T-helper 2 cell treated with Interferon-gamma antibody and Interleukin-4, amounts not matched to agents 100 ng/mL and 5 ng/mL, for 36 hours (primary cell): ENCODE data around the gene FLT3LG. TPM values are rescaled to one million over a fixed set of nuclear protein-coding genes. Genes with fewer than 3 reads are reported as not detected.
"Not testable (repeated sequence)": the region's sequence is repeated elsewhere in the genome, so short reads cannot be mapped to it uniquely, and the experiment has no call there.

ENCODE experiments used
- intact Hi-C: fragments of 100-400 bp; cut with micrococcal nuclease; formaldehyde crosslinking; loops from one replicate; pipeline ENCODE4 v1.15.1; 2023
- total RNA-seq: library from RNA; stranded (reverse); gene quantifications from 2 replicates; pipeline ENCODE4 v1.2.3, GENCODE V29; 2022

Gene FLT3LG
- total RNA-seq, 1 donor from 2014 or later = 275 TPM

GRCh38 chr19:49459388-49459787 lies 14.6 kb upstream of the FLT3LG start:
- intact Hi-C loops = no loop called here

- intact Hi-C loops = not testable (repeated sequence)
These were observed 12.9 kb upstream of the FLT3LG start for GRCh38 chr19:49461130-49461529.

- intact Hi-C loops = no loop called here
These were observed 12.4 kb upstream of the FLT3LG start for GRCh38 chr19:49461656-49462055.

DNA sequence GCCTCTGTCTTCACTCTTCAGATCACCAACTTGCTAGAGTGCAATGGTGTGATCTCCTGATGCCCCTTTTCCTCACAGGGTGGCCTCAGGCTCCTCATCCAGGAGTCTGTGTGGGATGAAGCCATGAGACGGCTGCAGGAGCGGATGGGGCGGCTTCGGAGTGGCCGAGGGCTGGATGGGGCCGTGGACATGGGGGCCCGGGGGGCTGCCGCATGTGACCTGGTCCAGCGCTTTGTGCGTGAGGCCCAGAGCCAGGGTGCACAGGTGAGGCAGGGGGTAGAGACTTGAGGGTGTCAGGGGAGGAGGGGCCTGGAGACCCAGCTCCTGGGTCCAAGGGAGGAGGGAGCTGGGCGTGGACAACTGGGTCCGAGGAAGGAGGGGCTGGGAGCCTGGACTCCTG lies 11.5 kb upstream of the FLT3LG start:
- intact Hi-C loops = no loop called here

DNA sequence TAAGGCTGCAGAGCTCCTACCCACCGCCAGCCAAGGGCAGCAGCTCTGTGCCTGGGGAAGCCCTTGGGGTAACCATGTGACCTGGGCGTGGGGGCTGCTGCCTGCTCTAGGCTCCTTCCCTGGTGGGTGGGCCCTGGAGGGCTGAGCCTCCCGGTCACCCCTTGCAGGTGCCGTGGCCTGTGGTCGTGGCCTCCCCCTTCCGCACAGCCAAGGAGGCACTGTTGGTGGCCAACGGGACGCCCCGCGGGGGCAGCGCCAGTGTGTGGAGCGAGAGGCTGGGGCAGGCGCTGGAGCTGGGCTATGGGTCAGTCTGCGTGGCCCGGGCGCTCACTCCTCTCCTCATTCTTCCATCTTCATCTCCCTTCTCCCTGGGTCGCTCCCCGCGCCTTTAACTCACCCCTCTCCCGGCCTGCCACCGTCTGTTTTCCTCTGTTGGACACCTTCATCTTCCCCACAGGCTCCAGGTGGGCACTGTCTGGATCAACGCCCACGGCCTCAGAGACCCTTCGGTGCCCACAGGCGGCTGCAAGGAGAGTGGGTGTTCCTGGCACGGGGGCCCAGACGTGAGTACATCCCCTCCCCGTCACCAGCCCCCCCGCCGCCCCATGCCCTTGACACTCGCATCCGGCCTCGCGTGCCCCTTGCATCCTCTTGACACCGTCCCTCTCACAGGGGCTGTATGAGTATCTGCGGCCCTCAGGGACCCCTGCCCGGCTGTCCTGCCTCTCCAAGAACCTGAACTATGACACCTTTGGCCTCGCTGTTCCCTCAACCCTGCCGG lies 9.9 kb upstream of the FLT3LG start:
- intact Hi-C loops = no loop called here

DNA sequence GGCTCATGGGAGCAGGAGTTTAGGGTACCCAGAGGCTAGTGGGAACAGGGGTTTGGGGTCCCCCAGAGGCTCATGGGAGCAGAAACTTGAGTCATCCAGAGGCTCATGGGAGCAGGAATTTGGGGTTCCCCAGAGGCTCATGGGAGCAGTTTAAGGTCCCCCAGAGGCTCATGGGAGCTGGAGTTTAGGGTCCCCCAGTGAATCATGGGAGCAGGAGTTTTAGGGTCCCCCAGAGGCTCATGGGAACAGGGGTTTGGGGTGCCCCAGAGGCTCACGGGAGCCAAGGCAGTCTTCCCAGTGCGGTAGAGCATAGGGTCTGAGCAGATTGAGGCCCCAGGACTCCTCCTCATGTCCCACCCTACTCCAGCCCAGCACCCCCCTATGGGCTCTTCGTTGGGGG lies 8.6 kb upstream of the FLT3LG start:
- intact Hi-C loops = no loop called here

DNA sequence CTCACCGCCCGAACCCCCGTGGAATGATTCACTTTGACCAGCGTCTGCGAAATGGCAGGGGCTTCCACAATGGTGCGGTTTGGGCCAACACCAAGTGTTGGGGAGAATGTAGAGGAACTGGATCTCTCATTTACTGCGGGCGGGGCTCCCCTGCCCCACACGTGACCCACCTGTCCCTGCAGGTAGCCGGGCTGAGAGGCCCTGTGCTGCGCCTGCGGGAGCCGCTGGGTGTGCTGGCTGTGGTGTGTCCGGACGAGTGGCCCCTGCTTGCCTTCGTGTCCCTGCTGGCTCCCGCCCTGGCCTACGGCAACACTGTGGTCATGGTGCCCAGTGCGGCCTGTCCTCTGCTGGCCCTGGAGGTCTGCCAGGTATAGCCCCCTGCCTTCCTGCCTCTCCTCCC lies 5.8 kb upstream of the FLT3LG start:
- intact Hi-C loops = no loop called here

- intact Hi-C loops = loop anchor here (1.0 kb wide), 1 partner anchor 16 kb away; the partner anchor contains the start of gene ALDH16A1
These were observed 5.1 kb upstream of the FLT3LG start for GRCh38 chr19:49468746-49469447.

- intact Hi-C loops = loop anchor here (1.0 to 10.0 kb wide), 4 partner anchors 17 to 475 kb away; partner anchors contain the start of genes ALDH16A1, GYS1 and RUVBL2
These were observed 4.0 kb upstream of the FLT3LG start for GRCh38 chr19:49469828-49470614.

- intact Hi-C loops = loop anchor here (1.0 to 10.0 kb wide), 3 partner anchors 78 to 476 kb away; partner anchors contain the start of genes GYS1 and RUVBL2
These were observed 3.4 kb upstream of the FLT3LG start for GRCh38 chr19:49470615-49470978.

- intact Hi-C loops = loop anchor here (10.0 kb wide), 1 partner anchor 478 kb away; the partner anchor contains the start of genes GYS1 and RUVBL2
These were observed 1.1 kb upstream of the FLT3LG start for GRCh38 chr19:49472936-49473335.

DNA sequence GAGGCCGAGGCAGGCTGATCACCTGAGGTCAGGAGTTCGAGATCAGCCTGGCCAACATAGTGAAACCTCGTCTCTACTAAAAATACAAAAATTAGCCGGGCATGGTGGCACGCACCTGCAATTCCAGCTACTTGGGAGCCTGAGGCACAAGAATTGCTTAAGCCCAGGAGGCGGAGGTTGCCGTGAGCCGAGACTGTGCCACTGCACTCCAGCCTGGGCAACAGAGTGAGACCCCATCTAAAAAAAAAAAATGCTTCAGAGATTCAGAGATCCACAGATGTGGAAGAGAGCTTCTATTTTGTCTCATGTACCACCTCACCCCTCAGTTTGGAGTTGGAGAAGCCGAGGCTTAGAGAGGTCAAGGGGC lies 531 bp upstream of the FLT3LG start:
- intact Hi-C loops = loop anchor here (10.0 kb wide), 1 partner anchor 479 kb away; the partner anchor contains the start of genes GYS1 and RUVBL2

GRCh38 chr19:49474542-49474924 lies 518 bp downstream of the FLT3LG start:
- intact Hi-C loops = loop anchor here (1.0 to 10.0 kb wide), 8 partner anchors 13 to 480 kb away; partner anchors contain the start of genes ALDH16A1, CD37, GYS1 and RPL13A

- intact Hi-C loops = loop anchor here (2.0 to 10.0 kb wide), 4 partner anchors 71 to 481 kb away; partner anchors contain the start of genes CD37, GYS1 and RUVBL2
These were observed 1.3 kb downstream of the FLT3LG start for GRCh38 chr19:49475191-49475917.

GRCh38 chr19:49475995-49476880 lies 2.2 kb downstream of the FLT3LG start:
- intact Hi-C loops = loop anchor here (2.0 to 10.0 kb wide), 4 partner anchors 71 to 481 kb away; partner anchors contain the start of genes CD37, GYS1 and RUVBL2

DNA sequence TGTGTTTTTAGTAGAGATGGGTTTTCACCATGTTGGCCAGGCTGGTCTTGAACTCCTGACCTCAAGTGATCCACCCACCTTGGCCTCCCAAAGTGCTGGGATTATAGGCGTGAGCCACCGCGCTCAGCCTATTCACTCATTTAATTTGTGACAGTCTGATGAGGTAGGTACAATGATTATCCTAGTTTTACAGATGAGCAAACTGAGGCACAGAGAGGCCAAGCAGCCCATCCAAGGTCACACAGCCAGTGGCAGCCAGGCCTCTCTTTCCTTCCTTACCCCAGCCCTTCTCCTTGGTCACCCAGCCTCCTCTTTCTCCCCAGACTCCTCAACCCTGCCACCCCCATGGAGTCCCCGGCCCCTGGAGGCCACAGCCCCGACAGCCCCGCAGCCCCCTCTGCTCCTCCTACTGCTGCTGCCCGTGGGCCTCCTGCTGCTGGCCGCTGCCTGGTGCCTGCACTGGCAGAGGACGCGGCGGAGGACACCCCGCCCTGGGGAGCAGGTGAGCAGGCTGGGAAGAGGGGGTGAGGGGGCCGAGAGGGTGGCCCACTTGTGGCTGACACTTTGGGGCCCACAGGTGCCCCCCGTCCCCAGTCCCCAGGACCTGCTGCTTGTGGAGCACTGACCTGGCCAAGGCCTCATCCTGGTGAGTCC lies 6.1 kb downstream of the FLT3LG start:
- intact Hi-C loops = loop anchor here (10.0 kb wide), 1 partner anchor 485 kb away; the partner anchor contains the start of genes GYS1 and RUVBL2

- intact Hi-C loops = no loop called here
These were observed 7.1 kb downstream of the FLT3LG start for GRCh38 chr19:49481020-49481683.

GRCh38 chr19:49486232-49486631 lies 12.2 kb downstream of the FLT3LG start:
- intact Hi-C loops = no loop called here
